ENCODE data around the gene GCSAM.

The GCSAM gene

GRCh38 chr3:112109322-112109721 lies 23.7 kb downstream of the GCSAM start:
- FAIRE-seq = no peak
- DNase-seq (ENCODE audit: low spot score) = no peak

DNA sequence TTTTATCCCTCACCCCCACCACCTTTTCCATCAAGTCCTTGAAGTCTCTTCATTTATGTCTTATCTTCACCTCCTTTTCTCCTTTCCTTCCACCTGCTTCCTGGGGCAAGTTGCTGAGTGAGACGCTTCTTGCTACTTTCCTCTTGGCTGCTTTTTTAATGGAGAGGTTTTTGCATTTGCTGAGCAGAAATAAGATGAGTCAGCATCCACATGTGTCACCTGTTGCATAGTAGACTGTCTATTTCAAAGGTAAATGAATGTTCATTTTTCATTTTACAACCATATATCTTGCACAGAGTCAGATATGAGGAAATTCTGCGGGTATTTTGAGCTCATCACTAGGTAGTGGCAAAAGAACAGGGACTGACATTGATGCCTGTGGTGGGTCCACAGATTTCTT lies 28.3 kb downstream of the GCSAM start:
- DNase-seq (ENCODE audit: low spot score) (no peak), FAIRE-seq (no peak)

DNA sequence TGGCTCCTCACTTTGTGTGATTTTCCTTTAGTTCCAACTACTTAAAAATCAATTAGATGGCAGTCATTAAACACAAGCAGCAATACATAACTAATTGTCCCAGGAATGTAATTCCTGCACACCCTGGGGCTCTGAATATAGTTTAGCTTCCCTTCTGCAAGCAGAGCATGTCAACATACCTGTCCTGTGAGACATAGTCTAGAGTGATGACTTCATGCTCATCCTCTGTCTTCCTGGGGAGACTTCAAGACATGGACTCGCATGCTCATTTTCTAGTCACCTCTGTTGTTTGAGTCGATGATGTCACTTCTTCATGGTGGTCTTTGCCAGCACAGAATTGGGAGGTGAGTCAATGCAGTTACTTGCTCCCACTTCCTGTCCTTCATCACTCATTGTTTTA lies 31.1 kb downstream of the GCSAM start:
- FAIRE-seq (peak; percentile 86), DNase-seq (ENCODE audit: low spot score) (peak; percentile 80)

- FAIRE-seq (peak; percentile 58), DNase-seq (ENCODE audit: low spot score) (peak; percentile 89)
Observed at GRCh38 chr3:112097378-112097777, 35.7 kb downstream of the GCSAM start.

DNA sequence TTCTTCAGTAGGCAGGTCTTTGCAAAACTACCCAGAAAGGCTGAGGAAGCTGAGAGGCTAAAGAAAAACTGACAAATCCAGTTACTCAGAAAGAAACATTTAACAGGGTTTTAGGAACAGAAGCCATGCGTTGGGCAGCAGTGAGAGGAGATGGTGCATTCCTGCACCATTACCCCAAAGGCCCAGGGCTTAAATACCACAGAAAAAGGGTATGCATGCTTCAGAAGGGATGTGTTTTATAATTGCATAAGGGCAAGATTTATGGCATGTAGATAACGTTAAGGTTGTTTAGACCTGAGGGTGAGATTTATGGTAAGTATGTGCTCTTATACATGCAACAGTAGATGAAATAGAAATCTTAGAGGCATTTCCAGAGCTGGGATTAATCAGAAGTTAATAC lies 36.9 kb downstream of the GCSAM start:
- no peak for DNase-seq (ENCODE audit: low spot score)
- FAIRE-seq = no peak

DNA sequence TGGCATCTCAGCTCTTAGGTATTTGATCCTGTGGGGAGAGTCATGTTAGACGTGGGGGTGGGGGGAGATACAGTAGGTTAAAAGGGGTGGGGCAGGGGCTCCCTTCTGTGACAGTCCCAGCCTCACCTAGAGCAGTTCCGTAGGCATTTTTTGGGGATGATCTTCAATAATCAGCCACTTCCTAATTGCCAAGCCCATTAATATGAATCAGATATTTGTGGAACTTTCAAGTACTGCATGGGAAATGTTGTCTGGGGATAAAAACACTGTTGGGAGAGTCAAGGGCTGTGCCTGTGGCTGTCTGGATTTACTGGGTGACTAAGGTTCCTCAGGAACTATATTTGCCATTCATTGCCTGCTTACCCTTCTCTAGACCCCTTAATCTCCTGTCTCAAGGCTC lies 37.3 kb downstream of the GCSAM start:
- no peak for FAIRE-seq
- no peak for DNase-seq (ENCODE audit: low spot score)

DNA sequence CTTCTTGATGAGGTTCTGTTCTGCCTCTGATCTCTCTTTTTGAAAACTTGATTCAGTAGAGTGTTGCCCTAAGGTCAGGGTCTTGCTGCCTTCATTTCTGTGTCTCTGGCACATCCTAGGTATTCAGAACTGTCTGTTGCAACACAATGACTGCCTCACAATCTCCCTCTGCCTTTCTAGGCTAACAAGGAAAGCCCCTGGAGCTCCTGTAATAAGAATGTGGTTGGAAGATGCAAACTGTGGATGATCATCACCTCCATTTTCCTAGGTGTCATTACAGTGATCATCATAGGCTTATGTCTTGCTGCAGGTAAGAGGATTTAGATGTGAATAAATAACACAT lies 39.9 kb downstream of the GCSAM start:
- DNase-seq (ENCODE audit: low spot score) = no peak
- no peak for FAIRE-seq

GRCh38 chr3:112092496-112093179 lies 40.4 kb downstream of the GCSAM start:
- no peak for FAIRE-seq
- DNase-seq (ENCODE audit: low spot score) = no peak

DNA sequence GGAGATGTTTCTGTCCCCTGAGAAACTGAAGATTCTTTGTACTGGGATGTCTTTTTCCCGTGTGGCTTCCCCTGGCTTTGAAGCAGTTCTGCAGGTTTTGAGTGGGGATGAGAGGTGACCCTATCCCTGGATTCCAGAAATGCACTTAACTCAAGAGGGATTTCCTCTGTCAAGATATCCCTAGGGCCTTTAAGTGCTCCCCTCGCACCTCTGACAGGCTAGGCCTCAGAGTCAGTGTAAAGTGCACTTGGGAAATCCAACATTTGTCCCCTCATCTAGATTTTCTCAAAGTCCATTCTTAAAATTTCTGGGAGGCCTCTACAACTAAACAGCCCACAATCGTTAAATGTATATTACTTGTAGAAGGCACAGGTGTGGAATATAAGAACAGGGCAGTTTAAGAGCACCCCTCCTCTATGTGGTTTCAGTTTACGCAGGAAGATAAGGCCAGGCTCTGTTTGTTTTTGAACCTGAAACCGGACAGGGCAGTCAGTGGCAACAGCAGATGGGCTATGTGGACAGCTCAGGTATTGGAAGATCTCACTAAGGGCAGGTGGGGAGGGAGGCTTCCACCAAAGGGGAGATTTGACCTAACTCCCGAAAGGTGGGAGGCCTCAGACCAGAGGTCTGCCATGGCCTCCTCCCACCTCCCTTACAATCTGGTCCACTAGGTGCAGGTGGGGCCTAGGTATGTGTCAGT lies 42.0 kb downstream of the GCSAM start:
- DNase-seq (ENCODE audit: low spot score) (no peak), FAIRE-seq (no peak)

DNA sequence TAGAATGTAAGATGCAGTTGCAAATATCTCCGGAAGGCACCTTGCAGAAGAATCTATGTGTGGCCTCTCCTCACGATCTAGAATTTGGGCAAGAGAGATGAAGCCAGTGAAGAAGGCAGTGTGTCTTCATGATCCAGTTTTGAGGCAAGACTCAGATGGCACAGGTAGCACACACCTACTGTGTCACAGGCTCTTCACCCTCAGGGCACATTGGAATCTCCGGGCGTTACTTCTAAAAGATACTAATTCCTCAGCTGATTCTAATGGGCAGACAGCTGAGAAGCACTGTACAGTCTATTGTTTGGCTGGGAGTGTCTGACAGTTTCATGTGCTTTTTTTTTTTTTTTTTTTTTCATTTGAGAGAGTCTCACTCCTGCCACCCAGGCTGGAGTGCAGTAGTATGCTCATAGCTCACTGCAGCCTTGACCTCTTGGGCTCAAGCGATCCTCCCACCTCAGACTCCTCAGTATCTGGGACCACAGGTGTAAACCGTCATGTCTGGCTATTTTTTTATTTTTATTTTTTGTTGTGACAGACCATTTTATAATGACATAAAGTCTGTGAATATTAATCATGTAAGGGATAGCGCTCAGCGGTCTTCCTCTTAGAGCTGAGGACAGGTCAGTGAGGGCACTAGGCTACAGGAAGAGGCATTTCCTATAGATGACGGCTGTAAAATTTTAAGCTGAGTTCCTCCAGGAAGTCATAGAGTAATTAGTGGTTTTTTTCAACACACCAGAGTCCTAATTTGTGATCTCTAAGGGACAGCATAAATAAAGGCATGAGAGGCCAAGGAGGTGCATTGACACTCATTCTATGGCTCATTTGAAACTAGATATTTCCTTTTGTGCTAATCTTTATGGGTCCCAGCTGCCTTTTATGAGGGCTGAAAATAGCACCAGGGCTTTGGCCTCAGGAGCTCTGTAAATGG lies 42.8 kb downstream of the GCSAM start:
- DNase-seq (ENCODE audit: low spot score) (no peak), FAIRE-seq (no peak)

- FAIRE-seq = no peak
- DNase-seq (ENCODE audit: low spot score) = no peak
Observed at GRCh38 chr3:112088944-112089343, 44.1 kb downstream of the GCSAM start.

DNA sequence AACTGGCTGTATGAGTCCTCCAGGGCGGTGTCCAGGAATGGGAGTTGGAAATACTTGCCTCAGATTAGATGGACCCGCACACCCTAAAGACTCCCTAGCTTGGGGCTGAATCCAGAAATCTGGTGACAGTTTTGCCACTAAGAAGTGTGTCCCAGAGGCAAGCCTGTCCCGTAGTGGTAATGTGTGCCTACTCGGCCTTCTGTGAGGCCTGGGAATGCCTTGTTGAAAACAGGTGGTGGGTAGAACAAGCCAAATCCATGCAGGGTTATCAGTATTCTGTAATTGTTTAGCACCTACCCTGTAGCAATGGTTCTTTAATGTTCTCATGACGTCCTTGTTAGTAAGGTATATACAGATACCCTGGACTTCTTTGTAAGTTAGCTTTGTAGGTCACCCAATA lies 45.3 kb downstream of the GCSAM start:
- FAIRE-seq (no peak), DNase-seq (ENCODE audit: low spot score) (no peak)

- FAIRE-seq (peak; percentile 74), DNase-seq (ENCODE audit: low spot score) (no peak)
Observed at GRCh38 chr3:112086875-112087524, 46.0 kb downstream of the GCSAM start.

- DNase-seq (ENCODE audit: low spot score) (peak; percentile 80), FAIRE-seq (peak; percentile 62)
Observed at GRCh38 chr3:112086076-112086854, 46.8 kb downstream of the GCSAM start, which contains the start of gene C3orf52. Gene C3orf52, plus strand, starts transcription at chr3:112086389. Its CDS starts 19 bp downstream, at chr3:112086408.

- DNase-seq (ENCODE audit: low spot score) (no peak), FAIRE-seq (peak; percentile 40)
Observed at GRCh38 chr3:112085735-112086075, 47.3 kb downstream of the GCSAM start.

DNA sequence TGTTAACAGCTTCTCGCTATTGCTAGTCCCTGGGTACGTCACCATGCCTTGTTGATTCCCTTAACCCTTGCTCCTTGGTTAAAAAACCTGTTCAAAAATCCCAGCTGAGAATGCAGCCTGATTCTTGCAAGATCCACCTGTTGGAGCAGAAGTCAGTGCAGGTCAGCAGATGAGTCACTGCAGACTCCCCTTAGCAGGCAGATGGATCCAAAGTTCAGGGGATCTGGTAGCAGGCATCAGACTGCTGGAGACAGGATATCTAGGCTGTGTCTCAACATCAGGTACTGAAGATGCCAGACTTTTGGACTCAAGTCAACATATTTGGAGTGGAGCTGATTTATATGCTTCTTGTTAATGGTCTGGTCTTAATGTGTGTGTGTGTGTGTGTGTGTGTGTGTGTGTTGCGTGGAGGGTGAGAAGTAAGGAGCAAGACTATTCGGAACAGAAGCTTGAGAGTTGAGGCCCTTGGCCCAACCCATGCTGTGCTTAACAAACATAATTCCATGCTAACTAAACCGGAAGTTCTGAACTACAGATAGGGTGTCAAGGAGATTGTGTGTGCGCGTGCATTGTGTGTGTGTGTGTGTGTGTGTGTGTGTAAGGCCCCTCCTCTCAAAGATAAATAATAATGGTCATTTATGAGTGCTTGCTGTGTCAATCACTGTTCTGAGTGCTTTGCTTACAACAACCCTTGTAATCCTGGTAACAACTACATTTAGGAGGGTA lies 47.9 kb downstream of the GCSAM start:
- no peak for DNase-seq (ENCODE audit: low spot score)
- peak; percentile 5 for FAIRE-seq

DNA sequence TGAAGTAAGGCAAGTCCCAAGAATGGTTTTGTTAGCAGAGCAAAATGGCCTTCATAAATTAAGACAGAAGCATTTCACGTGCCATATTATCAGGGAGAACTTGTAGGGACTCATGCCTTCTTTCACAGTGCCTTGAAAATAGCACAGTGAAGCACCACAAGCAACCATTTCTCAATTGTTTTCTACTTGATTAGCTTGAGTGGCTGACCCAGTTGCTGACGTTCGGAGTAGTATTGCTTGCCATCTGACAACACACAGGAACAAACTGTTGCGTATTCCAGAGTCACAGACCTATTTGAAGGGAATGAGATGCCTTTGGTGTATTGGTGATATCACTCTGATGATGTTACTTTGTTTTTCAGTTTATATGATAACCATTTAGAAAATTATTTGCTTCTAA lies 49.8 kb downstream of the GCSAM start:
- no peak for FAIRE-seq
- no peak for DNase-seq (ENCODE audit: low spot score)

- DNase-seq (ENCODE audit: low spot score) (no peak), FAIRE-seq (no peak)
Observed at GRCh38 chr3:112078125-112079083, 54.6 kb downstream of the GCSAM start.

Data from urothelium cell line (cell line).